ENCODE results near the gene SND1.
"Not testable (repeated sequence)": the region's sequence is repeated elsewhere in the genome, so short reads cannot be mapped to it uniquely, and the experiment has no call there.

SND1 gene

GRCh38 chr7:127896659-127897058, 244.7 kb downstream of the SND1 start:
- Histone ChIP-seq H3K36me3 (ENCODE audit: control insufficient read depth in 1 of 2, insufficient read depth in 2 of 2, low read length in 2 of 2) (peaks cover 0 to 8% of the 10 kb centered on the region in 2 donors), H3K4me1 (ENCODE audit: control insufficient read depth in 1 of 2, insufficient read depth in 2 of 2, low read length in 2 of 2) (peaks cover 13 to 25% of the 10 kb centered on the region in 2 donors), H3K4me3 (ENCODE audit: low read depth in 1 of 2, low read length in 2 of 2) (no peak overlapping the region), H3K9me3 (ENCODE audit: control insufficient read depth in 1 of 2, low read length in 2 of 2) (no peaks in the 10 kb centered on the region), H3K9ac (ENCODE audit: low read depth in 1 of 2, low read length in 2 of 2) (no peak overlapping the region), H3K27ac (ENCODE audit: low read depth, low read length) (no peak overlapping the region), H3K27me3 (ENCODE audit: control insufficient read depth in 1 of 2, insufficient read depth in 2 of 2, low read length in 2 of 2) (no peaks in the 10 kb centered on the region)

- Histone ChIP-seq H3K27ac (ENCODE audit: low read depth, low read length) (no peak overlapping the region), H3K4me1 (ENCODE audit: control insufficient read depth in 1 of 2, insufficient read depth in 2 of 2, low read length in 2 of 2) (peaks cover 16 to 31% of the 10 kb centered on the region in 2 donors), H3K4me3 (ENCODE audit: low read depth in 1 of 2, low read length in 2 of 2) (no peak overlapping the region), H3K9me3 (ENCODE audit: control insufficient read depth in 1 of 2, low read length in 2 of 2) (no peaks in the 10 kb centered on the region), H3K9ac (ENCODE audit: low read depth in 1 of 2, low read length in 2 of 2) (no peak overlapping the region), H3K36me3 (ENCODE audit: control insufficient read depth in 1 of 2, insufficient read depth in 2 of 2, low read length in 2 of 2) (no peaks in the 10 kb centered on the region), H3K27me3 (ENCODE audit: control insufficient read depth in 1 of 2, insufficient read depth in 2 of 2, low read length in 2 of 2) (no peaks in the 10 kb centered on the region)
Measured at GRCh38 chr7:127897704-127898454, 245.9 kb downstream of the SND1 start.

GRCh38 chr7:127899411-127899810, 247.4 kb downstream of the SND1 start:
- Histone ChIP-seq H3K36me3 (ENCODE audit: control insufficient read depth in 1 of 2, insufficient read depth in 2 of 2, low read length in 2 of 2) (peaks cover 0 to under 1% of the 10 kb centered on the region in 2 donors), H3K9ac (ENCODE audit: low read depth in 1 of 2, low read length in 2 of 2) (no peak overlapping the region), H3K4me3 (ENCODE audit: low read depth in 1 of 2, low read length in 2 of 2) (no peak overlapping the region), H3K27me3 (ENCODE audit: control insufficient read depth in 1 of 2, insufficient read depth in 2 of 2, low read length in 2 of 2) (no peaks in the 10 kb centered on the region), H3K4me1 (ENCODE audit: control insufficient read depth in 1 of 2, insufficient read depth in 2 of 2, low read length in 2 of 2) (peaks cover 16 to 28% of the 10 kb centered on the region in 2 donors), H3K27ac (ENCODE audit: low read depth, low read length) (no peak overlapping the region), H3K9me3 (ENCODE audit: control insufficient read depth in 1 of 2, low read length in 2 of 2) (no peaks in the 10 kb centered on the region)

DNA sequence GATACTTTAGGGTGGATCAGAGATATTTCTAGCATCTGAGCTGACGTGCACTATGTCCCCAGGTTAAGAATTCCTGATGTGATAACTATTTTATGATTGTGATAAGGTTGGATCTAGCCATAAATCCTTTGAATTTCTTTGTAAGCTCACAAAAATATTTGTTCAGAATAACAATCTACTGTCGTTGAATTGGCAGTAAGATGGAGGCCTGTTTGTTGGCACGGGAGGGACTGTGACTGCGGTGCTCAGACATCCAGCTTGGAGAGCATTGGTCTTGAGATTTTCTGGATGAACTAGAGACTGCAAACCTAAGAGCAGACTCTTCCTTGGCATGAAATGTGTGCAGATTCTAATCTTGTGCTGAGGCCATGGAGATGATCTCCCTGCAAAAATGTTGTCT, 248.1 kb downstream of the SND1 start:
- H3K27me3 ChIP-seq (ENCODE audit: control insufficient read depth in 1 of 2, insufficient read depth in 2 of 2, low read length in 2 of 2) = no peaks in the 10 kb centered on the region
- H3K9me3 ChIP-seq (ENCODE audit: control insufficient read depth in 1 of 2, low read length in 2 of 2) = no peaks in the 10 kb centered on the region
- no peak overlapping the region for H3K4me3 ChIP-seq (ENCODE audit: low read depth in 1 of 2, low read length in 2 of 2)
- H3K4me1 ChIP-seq (ENCODE audit: control insufficient read depth in 1 of 2, insufficient read depth in 2 of 2, low read length in 2 of 2) = peaks cover 16 to 28% of the 10 kb centered on the region in 2 donors
- peaks cover 0 to 4% of the 10 kb centered on the region in 2 donors for H3K36me3 ChIP-seq (ENCODE audit: control insufficient read depth in 1 of 2, insufficient read depth in 2 of 2, low read length in 2 of 2)
- H3K9ac ChIP-seq (ENCODE audit: low read depth in 1 of 2, low read length in 2 of 2) = no peak overlapping the region
- H3K27ac ChIP-seq (ENCODE audit: low read depth, low read length) = no peak overlapping the region

GRCh38 chr7:127900732-127901685, 249.0 kb downstream of the SND1 start:
- Histone ChIP-seq H3K9me3 (ENCODE audit: control insufficient read depth in 1 of 2, low read length in 2 of 2) (no peaks in the 10 kb centered on the region), H3K27ac (ENCODE audit: low read depth, low read length) (no peak overlapping the region), H3K4me3 (ENCODE audit: low read depth in 1 of 2, low read length in 2 of 2) (no peak overlapping the region), H3K36me3 (ENCODE audit: control insufficient read depth in 1 of 2, insufficient read depth in 2 of 2, low read length in 2 of 2) (peaks cover 0 to 9% of the 10 kb centered on the region in 2 donors), H3K4me1 (ENCODE audit: control insufficient read depth in 1 of 2, insufficient read depth in 2 of 2, low read length in 2 of 2) (peaks cover 23 to 36% of the 10 kb centered on the region in 2 donors), H3K27me3 (ENCODE audit: control insufficient read depth in 1 of 2, insufficient read depth in 2 of 2, low read length in 2 of 2) (no peaks in the 10 kb centered on the region), H3K9ac (ENCODE audit: low read depth in 1 of 2, low read length in 2 of 2) (no peak overlapping the region)

DNA sequence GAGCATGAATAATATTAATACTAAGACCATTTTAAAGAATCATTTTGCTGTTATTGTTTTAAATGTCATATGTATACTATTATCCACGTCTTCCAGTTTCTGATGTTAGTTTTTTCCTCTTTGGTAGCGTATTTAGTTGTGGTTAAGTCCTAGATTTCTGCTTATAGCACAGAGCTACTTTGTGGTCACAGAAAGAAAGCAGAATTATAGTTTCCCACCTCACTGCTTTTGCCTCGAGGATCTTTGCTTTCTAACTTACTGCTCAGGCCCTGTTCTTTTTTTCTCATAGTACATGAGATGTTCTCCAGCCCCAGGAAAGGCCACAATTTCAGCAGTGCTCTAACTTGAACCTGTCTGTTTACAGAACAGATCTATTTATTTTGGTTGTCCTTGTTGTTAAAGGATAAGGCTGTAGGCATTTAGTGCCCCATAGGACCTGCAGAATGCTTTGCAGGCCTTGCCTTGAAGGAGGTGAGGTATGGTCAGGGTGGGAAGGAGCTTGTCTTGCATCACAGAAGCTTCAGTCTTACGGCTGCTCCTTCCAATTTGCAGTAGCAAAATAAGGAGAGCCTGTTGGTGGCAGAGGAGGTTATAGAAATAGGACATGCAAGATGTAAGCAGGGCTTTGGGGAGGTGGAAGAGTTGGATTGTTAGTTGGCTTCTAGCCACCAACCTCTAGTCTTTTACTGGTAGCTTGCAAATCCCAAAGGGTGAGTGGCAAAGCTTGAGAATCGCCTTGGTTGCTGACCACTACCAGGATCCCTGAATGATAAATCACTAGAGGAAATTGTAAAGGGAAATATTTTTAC, 250.1 kb downstream of the SND1 start:
- no peaks in the 10 kb centered on the region for H3K27me3 ChIP-seq (ENCODE audit: control insufficient read depth in 1 of 2, insufficient read depth in 2 of 2, low read length in 2 of 2)
- no peaks in the 10 kb centered on the region for H3K9me3 ChIP-seq (ENCODE audit: control insufficient read depth in 1 of 2, low read length in 2 of 2)
- H3K9ac ChIP-seq (ENCODE audit: low read depth in 1 of 2, low read length in 2 of 2) = no peak overlapping the region
- H3K36me3 ChIP-seq (ENCODE audit: control insufficient read depth in 1 of 2, insufficient read depth in 2 of 2, low read length in 2 of 2) = peaks cover 0 to 9% of the 10 kb centered on the region in 2 donors
- no peak overlapping the region for H3K4me3 ChIP-seq (ENCODE audit: low read depth in 1 of 2, low read length in 2 of 2)
- no peak overlapping the region for H3K27ac ChIP-seq (ENCODE audit: low read depth, low read length)
- H3K4me1 ChIP-seq (ENCODE audit: control insufficient read depth in 1 of 2, insufficient read depth in 2 of 2, low read length in 2 of 2) = peaks cover 27 to 46% of the 10 kb centered on the region in 2 donors

GRCh38 chr7:127902753-127903152, 250.8 kb downstream of the SND1 start:
- H3K9me3 ChIP-seq (ENCODE audit: control insufficient read depth in 1 of 2, low read length in 2 of 2); H3K9ac ChIP-seq (ENCODE audit: low read depth in 1 of 2, low read length in 2 of 2); H3K27ac ChIP-seq (ENCODE audit: low read depth, low read length); H3K4me3 ChIP-seq (ENCODE audit: low read depth in 1 of 2, low read length in 2 of 2); H3K27me3 ChIP-seq (ENCODE audit: control insufficient read depth in 1 of 2, insufficient read depth in 2 of 2, low read length in 2 of 2); H3K36me3 ChIP-seq (ENCODE audit: control insufficient read depth in 1 of 2, insufficient read depth in 2 of 2, low read length in 2 of 2): not testable (repeated sequence)
- peaks cover 32 to 52% of the 10 kb centered on the region in 2 donors for H3K4me1 ChIP-seq (ENCODE audit: control insufficient read depth in 1 of 2, insufficient read depth in 2 of 2, low read length in 2 of 2)

- no peak overlapping the region for H3K9ac ChIP-seq (ENCODE audit: low read depth in 1 of 2, low read length in 2 of 2)
Measured at GRCh38 chr7:127903892-127904669, 252.1 kb downstream of the SND1 start.

GRCh38 chr7:127904670-127904985, 252.6 kb downstream of the SND1 start:
- Histone ChIP-seq H3K27ac (ENCODE audit: low read depth, low read length) (no peak overlapping the region), H3K36me3 (ENCODE audit: control insufficient read depth in 1 of 2, insufficient read depth in 2 of 2, low read length in 2 of 2) (peaks cover 0 to 9% of the 10 kb centered on the region in 2 donors), H3K9me3 (ENCODE audit: control insufficient read depth in 1 of 2, low read length in 2 of 2) (no peaks in the 10 kb centered on the region), H3K4me3 (ENCODE audit: low read depth in 1 of 2, low read length in 2 of 2) (no peak overlapping the region), H3K9ac (ENCODE audit: low read depth in 1 of 2, low read length in 2 of 2) (no peak overlapping the region), H3K27me3 (ENCODE audit: control insufficient read depth in 1 of 2, insufficient read depth in 2 of 2, low read length in 2 of 2) (no peaks in the 10 kb centered on the region), H3K4me1 (ENCODE audit: control insufficient read depth in 1 of 2, insufficient read depth in 2 of 2, low read length in 2 of 2) (peaks cover 44 to 67% of the 10 kb centered on the region in 2 donors)

More at GRCh38 chr7:127903892-127904669, 252.1 kb downstream of the SND1 start:
- H3K27ac ChIP-seq (ENCODE audit: low read depth, low read length) = no peak overlapping the region
- H3K4me1 ChIP-seq (ENCODE audit: control insufficient read depth in 1 of 2, insufficient read depth in 2 of 2, low read length in 2 of 2) = peaks cover 44 to 64% of the 10 kb centered on the region in 2 donors
- peaks cover 0 to 9% of the 10 kb centered on the region in 2 donors for H3K36me3 ChIP-seq (ENCODE audit: control insufficient read depth in 1 of 2, insufficient read depth in 2 of 2, low read length in 2 of 2)
- H3K27me3 ChIP-seq (ENCODE audit: control insufficient read depth in 1 of 2, insufficient read depth in 2 of 2, low read length in 2 of 2) = no peaks in the 10 kb centered on the region
- H3K4me3 ChIP-seq (ENCODE audit: low read depth in 1 of 2, low read length in 2 of 2) = no peak overlapping the region
- no peaks in the 10 kb centered on the region for H3K9me3 ChIP-seq (ENCODE audit: control insufficient read depth in 1 of 2, low read length in 2 of 2)

All from duodenal mucosa (tissue), 2 donors.